IPS-20b (cell line): ENCODE measurements around the gene SCAND1.
"Not testable (repeated sequence)": the region's sequence is repeated elsewhere in the genome, so short reads cannot be mapped to it uniquely, and the experiment has no call there.

Source experiments
- H3K27ac ChIP-seq: one replicate; pipeline ENCODE4 v1.5.1; 2013; ENCODE audit warnings: low read length
- H3K27me3 ChIP-seq: 2 replicates; pipeline ENCODE4 v1.6.1; 2013; ENCODE audit warnings: mild to moderate bottlenecking, low read length, inconsistent platforms; ENCODE audit not compliant: insufficient read depth
- H3K36me3 ChIP-seq: 2 replicates; pipeline ENCODE4 v1.6.1; 2013; ENCODE audit warnings: low read depth, mild to moderate bottlenecking, inconsistent platforms, low read length, moderate library complexity; ENCODE audit not compliant: insufficient read depth
- H3K4me1 ChIP-seq: 2 replicates; pipeline ENCODE4 v1.6.1; 2013; ENCODE audit warnings: mild to moderate bottlenecking, control low read depth, inconsistent platforms, low read length, moderate library complexity; ENCODE audit not compliant: insufficient read depth
- H3K4me3 ChIP-seq: 2 replicates; pipeline ENCODE4 v1.5.1; 2013; ENCODE audit warnings: mild to moderate bottlenecking, low read length, inconsistent platforms
- H3K9ac ChIP-seq: 2 replicates; pipeline ENCODE4 v1.6.1; 2013; ENCODE audit warnings: low read depth, mild to moderate bottlenecking, inconsistent platforms, low read length, moderate library complexity
- H3K9me3 ChIP-seq: 2 replicates; pipeline ENCODE4 v1.6.1; 2013; ENCODE audit warnings: mild to moderate bottlenecking, low read depth, low read length, inconsistent platforms; ENCODE audit not compliant: insufficient read depth

Gene SCAND1

GRCh38 chr20:35981969-35982368 is 27.7 kb upstream of the SCAND1 start:
- Histone ChIP-seq H3K36me3 (no peaks in the 10 kb centered on the region), H3K4me1 (no peaks in the 10 kb centered on the region), H3K9me3 (no peaks in the 10 kb centered on the region), H3K27ac (no peak overlapping the region), H3K27me3 (no peaks in the 10 kb centered on the region; the same call in 1 of the 2 replicates), H3K4me3 (no peak overlapping the region), H3K9ac (no peak overlapping the region)

GRCh38 chr20:35979544-35979943 is 25.2 kb upstream of the SCAND1 start:
- H3K9me3 ChIP-seq, result no peaks in the 10 kb centered on the region
- no peaks in the 10 kb centered on the region for H3K36me3 ChIP-seq
- H3K4me1 ChIP-seq, result no peaks in the 10 kb centered on the region
- H3K27me3 ChIP-seq, result no peaks in the 10 kb centered on the region; the same call in 1 of the 2 replicates
- H3K9ac ChIP-seq, result no peak overlapping the region
- H3K4me3 ChIP-seq, result no peak overlapping the region
- no peak overlapping the region for H3K27ac ChIP-seq

- Histone ChIP-seq H3K9ac (no peak overlapping the region), H3K4me1 (no peaks in the 10 kb centered on the region), H3K27me3 (no peaks in the 10 kb centered on the region; the same call in 1 of the 2 replicates), H3K4me3 (no peak overlapping the region), H3K36me3 (no peaks in the 10 kb centered on the region), H3K27ac (no peak overlapping the region), H3K9me3 (no peaks in the 10 kb centered on the region)
Measured at GRCh38 chr20:35978041-35978513, 23.8 kb upstream of the SCAND1 start.

GRCh38 chr20:35975576-35976373 is 21.5 kb upstream of the SCAND1 start:
- no peak overlapping the region for H3K9ac ChIP-seq
- no peaks in the 10 kb centered on the region; the same call in 1 of the 2 replicates for H3K27me3 ChIP-seq
- H3K4me1 ChIP-seq, result no peaks in the 10 kb centered on the region
- H3K27ac ChIP-seq, result no peak overlapping the region
- H3K4me3 ChIP-seq, result no peak overlapping the region
- no peaks in the 10 kb centered on the region for H3K36me3 ChIP-seq
- no peaks in the 10 kb centered on the region for H3K9me3 ChIP-seq

- no peaks in the 10 kb centered on the region for H3K9me3 ChIP-seq
- H3K36me3 ChIP-seq, result no peaks in the 10 kb centered on the region
- no peaks in the 10 kb centered on the region for H3K4me1 ChIP-seq
- no peak overlapping the region for H3K4me3 ChIP-seq
- no peak overlapping the region for H3K27ac ChIP-seq
- no peak overlapping the region for H3K9ac ChIP-seq
- no peaks in the 10 kb centered on the region for H3K27me3 ChIP-seq
Measured at GRCh38 chr20:35974256-35974655, 20.0 kb upstream of the SCAND1 start.

GRCh38 chr20:35972462-35972861 is 18.2 kb upstream of the SCAND1 start:
- Histone ChIP-seq H3K27ac (no peak overlapping the region), H3K9ac (no peak overlapping the region), H3K4me3 (no peak overlapping the region), H3K9me3 (no peaks in the 10 kb centered on the region), H3K4me1 (peaks cover 8% of the 10 kb centered on the region), H3K27me3 (no peaks in the 10 kb centered on the region), H3K36me3 (no peaks in the 10 kb centered on the region)

GRCh38 chr20:35971981-35972380 is 17.7 kb upstream of the SCAND1 start:
- H3K27ac ChIP-seq, result no peak overlapping the region
- H3K4me3 ChIP-seq, result no peak overlapping the region
- no peaks in the 10 kb centered on the region for H3K27me3 ChIP-seq
- H3K36me3 ChIP-seq, result no peaks in the 10 kb centered on the region
- H3K4me1 ChIP-seq, result peaks cover 8% of the 10 kb centered on the region
- H3K9ac ChIP-seq, result no peak overlapping the region
- H3K9me3 ChIP-seq, result no peaks in the 10 kb centered on the region

GRCh38 chr20:35968930-35969329 is 14.6 kb upstream of the SCAND1 start:
- Histone ChIP-seq H3K9me3 (no peaks in the 10 kb centered on the region), H3K4me3 (no peak overlapping the region), H3K27me3 (no peaks in the 10 kb centered on the region), H3K36me3 (no peaks in the 10 kb centered on the region), H3K9ac (no peak overlapping the region), H3K4me1 (peaks cover 8% of the 10 kb centered on the region), H3K27ac (no peak overlapping the region)

GRCh38 chr20:35967979-35968640 is 13.8 kb upstream of the SCAND1 start, which contains the start of gene CNBD2:
CNBD2 (plus strand) TSS chr20:35968590; CDS start chr20:35968763, 173 bp downstream.
- no peak within 1 kb of the TSS for H3K27ac ChIP-seq

GRCh38 chr20:35963878-35964277 is 9.6 kb upstream of the SCAND1 start:
- no peak overlapping the region for H3K27ac ChIP-seq
- H3K27me3 ChIP-seq, result no peaks in the 10 kb centered on the region
- H3K9me3 ChIP-seq, result no peaks in the 10 kb centered on the region
- no peaks in the 10 kb centered on the region for H3K36me3 ChIP-seq
- H3K4me3 ChIP-seq, result no peak overlapping the region
- H3K9ac ChIP-seq, result no peak overlapping the region
- H3K4me1 ChIP-seq, result peaks cover 8% of the 10 kb centered on the region

More at GRCh38 chr20:35967979-35968640, 13.8 kb upstream of the SCAND1 start, which contains the start of gene CNBD2:
- H3K9me3 ChIP-seq, result no peaks in the 10 kb centered on the region
- peaks cover 8% of the 10 kb centered on the region for H3K4me1 ChIP-seq
- no peaks in the 10 kb centered on the region for H3K27me3 ChIP-seq
- no peaks in the 10 kb centered on the region for H3K36me3 ChIP-seq
- H3K9ac ChIP-seq, result no peak within 1 kb of the TSS
- H3K4me3 ChIP-seq, result no peak within 1 kb of the TSS

- H3K36me3 ChIP-seq, H3K4me3 ChIP-seq, H3K9ac ChIP-seq, H3K27ac ChIP-seq, H3K27me3 ChIP-seq, H3K9me3 ChIP-seq, H3K4me1 ChIP-seq: not testable (repeated sequence)
Measured at GRCh38 chr20:35959291-35959690, 5.0 kb upstream of the SCAND1 start.

- Histone ChIP-seq H3K9me3 (no peaks in the 10 kb centered on the region), H3K27ac (no peak overlapping the region), H3K4me3 (no peak overlapping the region), H3K36me3 (no peaks in the 10 kb centered on the region), H3K27me3 (no peaks in the 10 kb centered on the region), H3K9ac (no peak overlapping the region), H3K4me1 (peaks cover 8% of the 10 kb centered on the region; the same call in 1 of the 2 replicates)
Measured at GRCh38 chr20:35956616-35957015, 2.3 kb upstream of the SCAND1 start.
